Measurements from ENCODE around the gene SORCS1. TPM values are rescaled to one million over a fixed set of nuclear protein-coding genes. Genes with fewer than 3 reads are reported as not detected.

Gene SORCS1
- total and polyA plus RNA-seq, 2 donors from 2014 or later: 0.76 to 2.4 TPM

DNA sequence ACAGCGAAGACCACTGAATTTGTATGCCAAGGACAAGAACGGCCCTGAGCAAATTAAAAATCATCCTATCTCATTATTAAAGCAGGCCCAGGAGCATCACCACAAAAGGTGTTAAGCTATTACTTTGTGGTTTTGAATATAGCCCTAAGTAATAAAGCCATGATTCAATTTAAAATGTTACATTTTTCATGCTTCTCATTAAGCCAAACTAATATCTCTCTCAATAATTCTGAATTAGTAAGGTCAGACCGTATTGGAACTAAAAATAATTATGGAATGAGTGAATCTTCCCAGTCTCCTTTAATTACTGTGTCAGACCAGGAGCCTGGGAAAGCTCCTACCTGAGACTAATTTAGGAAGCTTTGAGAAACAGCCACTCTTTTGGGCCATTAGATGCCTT is 162.4 kb downstream of the SORCS1 start:
- Histone ChIP-seq H3K27ac (ENCODE audit: low read depth in 2 of 2, low read length in 2 of 2) (no peak overlapping the region), H3K4me1 (ENCODE audit: control insufficient read depth in 2 of 3, insufficient read depth in 2 of 3, low read depth in 1 of 3, low read length in 3 of 3) (no peaks in the 10 kb centered on the region), H3K36me3 (ENCODE audit: control insufficient read depth in 2 of 3, insufficient read depth in 3 of 3, low read length in 3 of 3) (no peaks in the 10 kb centered on the region), H3K9me3 (ENCODE audit: control insufficient read depth in 2 of 3, insufficient read depth in 1 of 3, low read length in 3 of 3) (peaks cover 0 to 1% (median 0%) of the 10 kb centered on the region in 3 donors), H3K27me3 (ENCODE audit: control insufficient read depth, insufficient read depth, low read length) (no peaks in the 10 kb centered on the region), H3K9ac (ENCODE audit: low read length in 3 of 3) (no peak overlapping the region), H3K4me3 (ENCODE audit: low read length in 3 of 3) (no peak overlapping the region)
- FAIRE-seq (no peak), DNase-seq (no peak)
- TF ChIP-seq, protein P1, sequence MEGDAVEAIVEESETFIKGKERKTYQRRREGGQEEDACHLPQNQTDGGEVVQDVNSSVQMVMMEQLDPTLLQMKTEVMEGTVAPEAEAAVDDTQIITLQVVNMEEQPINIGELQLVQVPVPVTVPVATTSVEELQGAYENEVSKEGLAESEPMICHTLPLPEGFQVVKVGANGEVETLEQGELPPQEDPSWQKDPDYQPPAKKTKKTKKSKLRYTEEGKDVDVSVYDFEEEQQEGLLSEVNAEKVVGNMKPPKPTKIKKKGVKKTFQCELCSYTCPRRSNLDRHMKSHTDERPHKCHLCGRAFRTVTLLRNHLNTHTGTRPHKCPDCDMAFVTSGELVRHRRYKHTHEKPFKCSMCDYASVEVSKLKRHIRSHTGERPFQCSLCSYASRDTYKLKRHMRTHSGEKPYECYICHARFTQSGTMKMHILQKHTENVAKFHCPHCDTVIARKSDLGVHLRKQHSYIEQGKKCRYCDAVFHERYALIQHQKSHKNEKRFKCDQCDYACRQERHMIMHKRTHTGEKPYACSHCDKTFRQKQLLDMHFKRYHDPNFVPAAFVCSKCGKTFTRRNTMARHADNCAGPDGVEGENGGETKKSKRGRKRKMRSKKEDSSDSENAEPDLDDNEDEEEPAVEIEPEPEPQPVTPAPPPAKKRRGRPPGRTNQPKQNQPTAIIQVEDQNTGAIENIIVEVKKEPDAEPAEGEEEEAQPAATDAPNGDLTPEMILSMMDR (IDR thresholded peaks at IDR 0.05; ENCODE audit: borderline replicate concordance, extremely low read depth, insufficient read depth): no peak
- intact Hi-C loops (cut with DNase I): no loop called here

- FAIRE-seq: no peak
Observed at GRCh38 chr10:106999118-106999707, 165.3 kb downstream of the SORCS1 start.

GRCh38 chr10:106997721-106998120 is 166.8 kb downstream of the SORCS1 start:
- Histone ChIP-seq H3K36me3 (ENCODE audit: control insufficient read depth in 2 of 3, insufficient read depth in 3 of 3, low read length in 3 of 3) (no peaks in the 10 kb centered on the region), H3K9ac (ENCODE audit: low read length in 3 of 3) (no peak overlapping the region), H3K27ac (ENCODE audit: low read depth in 2 of 2, low read length in 2 of 2) (no peak overlapping the region), H3K4me1 (ENCODE audit: control insufficient read depth in 2 of 3, insufficient read depth in 2 of 3, low read depth in 1 of 3, low read length in 3 of 3) (no peaks in the 10 kb centered on the region), H3K27me3 (ENCODE audit: control insufficient read depth, insufficient read depth, low read length) (no peaks in the 10 kb centered on the region), H3K9me3 (ENCODE audit: control insufficient read depth in 2 of 3, insufficient read depth in 1 of 3, low read length in 3 of 3) (no peaks in the 10 kb centered on the region), H3K4me3 (ENCODE audit: low read length in 3 of 3) (no peak overlapping the region)
- TF ChIP-seq, protein P1 (IDR thresholded peaks at IDR 0.05; ENCODE audit: borderline replicate concordance, extremely low read depth, insufficient read depth): no peak
- FAIRE-seq: no peak
- intact Hi-C loops (cut with DNase I): no loop called here
- DNase-seq: peak in 1 of 5 donors; percentile 13

More at GRCh38 chr10:106999118-106999707, 165.3 kb downstream of the SORCS1 start:
- TF ChIP-seq, protein P1 (IDR thresholded peaks at IDR 0.05; ENCODE audit: borderline replicate concordance, extremely low read depth, insufficient read depth): no peak
- H3K4me3 ChIP-seq (ENCODE audit: low read length in 3 of 3): no peak overlapping the region
- H3K9me3 ChIP-seq (ENCODE audit: control insufficient read depth in 2 of 3, insufficient read depth in 1 of 3, low read length in 3 of 3): no peaks in the 10 kb centered on the region
- H3K36me3 ChIP-seq (ENCODE audit: control insufficient read depth in 2 of 3, insufficient read depth in 3 of 3, low read length in 3 of 3): no peaks in the 10 kb centered on the region
- intact Hi-C loops (cut with DNase I): no loop called here
- no peaks in the 10 kb centered on the region for H3K4me1 ChIP-seq (ENCODE audit: control insufficient read depth in 2 of 3, insufficient read depth in 2 of 3, low read depth in 1 of 3, low read length in 3 of 3)
- no peak overlapping the region for H3K27ac ChIP-seq (ENCODE audit: low read depth in 2 of 2, low read length in 2 of 2)
- H3K27me3 ChIP-seq (ENCODE audit: control insufficient read depth, insufficient read depth, low read length): no peaks in the 10 kb centered on the region
- DNase-seq: no peak
- no peak overlapping the region for H3K9ac ChIP-seq (ENCODE audit: low read length in 3 of 3)

GRCh38 chr10:106996510-106996909 is 168.0 kb downstream of the SORCS1 start:
- no peak overlapping the region for H3K27ac ChIP-seq (ENCODE audit: low read depth in 2 of 2, low read length in 2 of 2)
- TF ChIP-seq, protein P1 (IDR thresholded peaks at IDR 0.05; ENCODE audit: borderline replicate concordance, extremely low read depth, insufficient read depth): no peak
- no peak for FAIRE-seq

More at GRCh38 chr10:106996510-106996909, 168.0 kb downstream of the SORCS1 start:
- no peaks in the 10 kb centered on the region for H3K36me3 ChIP-seq (ENCODE audit: control insufficient read depth in 2 of 3, insufficient read depth in 3 of 3, low read length in 3 of 3)
- DNase-seq: no peak
- no peak overlapping the region for H3K4me3 ChIP-seq (ENCODE audit: low read length in 3 of 3)
- H3K4me1 ChIP-seq (ENCODE audit: control insufficient read depth in 2 of 3, insufficient read depth in 2 of 3, low read depth in 1 of 3, low read length in 3 of 3): no peaks in the 10 kb centered on the region
- no peaks in the 10 kb centered on the region for H3K9me3 ChIP-seq (ENCODE audit: control insufficient read depth in 2 of 3, insufficient read depth in 1 of 3, low read length in 3 of 3)
- H3K9ac ChIP-seq (ENCODE audit: low read length in 3 of 3): no peak overlapping the region
- no peaks in the 10 kb centered on the region for H3K27me3 ChIP-seq (ENCODE audit: control insufficient read depth, insufficient read depth, low read length)
- intact Hi-C loops (cut with DNase I): no loop called here
